MM.1S (cell line): ENCODE data around the gene CIZ1.

ENCODE experiments used
- DNase-seq: peaks from one replicate; pipeline ENCODE4 v3.0.0-alpha.2; 2015
- H2AFZ ChIP-seq: fragments of 300-600 bp; sonication (generic); 2 replicates; pipeline ENCODE4 v1.6.0; 2016; ENCODE audit warnings: antibody characterized with exemption, low read length
- H3F3A ChIP-seq: fragments of 300-600 bp; sonication (generic); 2 replicates; pipeline ENCODE4 v1.6.1; 2016; ENCODE audit warnings: mild to moderate bottlenecking, antibody characterized with exemption, low read length, moderate library complexity, mixed read lengths; ENCODE audit not compliant: insufficient read depth
- H3K27ac ChIP-seq: fragments of 300-600 bp; sonication (generic); 2 replicates; pipeline ENCODE4 v1.5.1; 2016; ENCODE audit warnings: mild to moderate bottlenecking, low read length
- H3K27me3 ChIP-seq: fragments of 300-600 bp; sonication (generic); replicated peaks from 2 replicates; pipeline ENCODE4 v1.6.0; 2016; ENCODE audit warnings: low read length; ENCODE audit not compliant: insufficient read depth
- H3K36me3 ChIP-seq: fragments of 300-600 bp; sonication (generic); replicated peaks from 2 replicates; pipeline ENCODE4 v1.6.1; 2016; ENCODE audit warnings: mild to moderate bottlenecking, low read length, mixed read lengths; ENCODE audit not compliant: insufficient read depth
- H3K4me1 ChIP-seq: fragments of 300-600 bp; sonication (generic); 2 replicates; pipeline ENCODE4 v1.6.1; 2016; ENCODE audit warnings: low read length, mixed read lengths
- H3K4me2 ChIP-seq: fragments of 300-600 bp; sonication (generic); 2 replicates; pipeline ENCODE4 v1.6.0; 2016; ENCODE audit warnings: low read depth, low read length
- H3K4me3 ChIP-seq: fragments of 300-600 bp; sonication (generic); 2 replicates; pipeline ENCODE4 v1.5.1; 2016; ENCODE audit warnings: low read length, mixed read lengths
- H3K79me2 ChIP-seq: fragments of 300-600 bp; sonication (generic); 2 replicates; pipeline ENCODE4 v1.6.1; 2016; ENCODE audit warnings: mixed run types, low read length, mixed read lengths
- H3K9ac ChIP-seq: fragments of 300-600 bp; sonication (generic); 2 replicates; pipeline ENCODE4 v1.6.1; 2016; ENCODE audit warnings: low read length, mixed read lengths
- H3K9me2 ChIP-seq: fragments of 300-600 bp; sonication (generic); replicated peaks from 2 replicates; pipeline ENCODE4 v1.6.1; 2016; ENCODE audit warnings: mild to moderate bottlenecking, low read length, mixed read lengths; ENCODE audit not compliant: insufficient read depth
- H3K9me3 ChIP-seq: fragments of 300-600 bp; sonication (generic); replicated peaks from 2 replicates; pipeline ENCODE4 v1.6.1; 2016; ENCODE audit warnings: mild to moderate bottlenecking, low read length, mixed read lengths; ENCODE audit not compliant: insufficient read depth
- H4K20me1 ChIP-seq: fragments of 300-600 bp; sonication (generic); 2 replicates; pipeline ENCODE4 v1.6.1; 2016; ENCODE audit warnings: mild to moderate bottlenecking, low read length, moderate library complexity, mixed read lengths; ENCODE audit not compliant: insufficient read depth
- CTCF ChIP-seq: fragments of 300-600 bp; sonication (generic); IDR thresholded peaks from 2 replicates; pipeline ENCODE4 v1.5.1; 2016; ENCODE audit warnings: antibody characterized with exemption, low read length, mixed read lengths
- EZH2 ChIP-seq: fragments of 300-600 bp; sonication (generic); optimal IDR thresholded peaks from 2 replicates; pipeline ENCODE3; 2017; ENCODE audit warnings: low read depth, mild to moderate bottlenecking, antibody characterized with exemption, low read length, mixed read lengths
- EZH2phosphoT487 ChIP-seq: fragments of 300-600 bp; sonication (generic); IDR thresholded peaks from 2 replicates; pipeline ENCODE4 v1.6.1; 2018; ENCODE audit warnings: antibody characterized with exemption, low read length

The CIZ1 gene

GRCh38 chr9:128219831-128220230 lies 28.5 kb upstream of the CIZ1 start:
- no peaks in the 10 kb centered on the region for H4K20me1 ChIP-seq
- H3K4me1 ChIP-seq = peaks cover 4% of the 10 kb centered on the region; the same call in 1 of the 2 replicates
- H3K9ac ChIP-seq = no peak overlapping the region
- no peaks in the 10 kb centered on the region for H3K36me3 ChIP-seq
- H3K9me2 ChIP-seq = no peaks in the 10 kb centered on the region
- no peak overlapping the region for H2AFZ ChIP-seq
- H3K4me3 ChIP-seq = no peak overlapping the region
- H3K27ac ChIP-seq = no peak overlapping the region
- no peak for DNase-seq
- no peaks in the 10 kb centered on the region for H3K9me3 ChIP-seq
- no peaks in the 10 kb centered on the region for H3K79me2 ChIP-seq
- H3F3A ChIP-seq = no peaks in the 10 kb centered on the region
- H3K27me3 ChIP-seq = peaks cover 44% of the 10 kb centered on the region
- no peak overlapping the region for H3K4me2 ChIP-seq
- no peak for TF ChIP-seq CTCF
- TF ChIP-seq EZH2 = no peak
- TF ChIP-seq EZH2phosphoT487 = no peak

GRCh38 chr9:128218518-128219389 lies 27.4 kb upstream of the CIZ1 start:
- TF ChIP-seq CTCF (no peak), EZH2phosphoT487 (no peak), EZH2 (no peak)
- no peak overlapping the region for H3K27ac ChIP-seq
- H2AFZ ChIP-seq = peak overlapping the region; percentile 84
- H3K4me3 ChIP-seq = peak overlapping the region; percentile 62
- peak overlapping the region; percentile 9; the same call in 1 of the 2 replicates for H3K9ac ChIP-seq
- peak; percentile 96 for DNase-seq
- H3K36me3 ChIP-seq = no peaks in the 10 kb centered on the region
- peaks cover 4% of the 10 kb centered on the region; the same call in 1 of the 2 replicates for H3K4me1 ChIP-seq
- H4K20me1 ChIP-seq = no peaks in the 10 kb centered on the region
- no peaks in the 10 kb centered on the region for H3K79me2 ChIP-seq
- H3K9me3 ChIP-seq = no peaks in the 10 kb centered on the region
- H3F3A ChIP-seq = no peaks in the 10 kb centered on the region
- peaks cover 35% of the 10 kb centered on the region for H3K27me3 ChIP-seq
- no peaks in the 10 kb centered on the region for H3K9me2 ChIP-seq
- peak overlapping the region; percentile 84 for H3K4me2 ChIP-seq

- TF ChIP-seq EZH2 (no peak), CTCF (no peak), EZH2phosphoT487 (no peak)
- H3K9me2 ChIP-seq = no peaks in the 10 kb centered on the region
- H3K9me3 ChIP-seq = no peaks in the 10 kb centered on the region
- peak overlapping the region; percentile 9; the same call in 1 of the 2 replicates for H3K9ac ChIP-seq
- H3K27me3 ChIP-seq = peaks cover 31% of the 10 kb centered on the region
- no peaks in the 10 kb centered on the region for H3K36me3 ChIP-seq
- H2AFZ ChIP-seq = peak overlapping the region; percentile 84
- no peaks in the 10 kb centered on the region for H3K79me2 ChIP-seq
- no peaks in the 10 kb centered on the region for H4K20me1 ChIP-seq
- no peak overlapping the region for H3K27ac ChIP-seq
- H3F3A ChIP-seq = no peaks in the 10 kb centered on the region
- DNase-seq = no peak
- peak overlapping the region; percentile 84 for H3K4me2 ChIP-seq
- peak overlapping the region; percentile 62 for H3K4me3 ChIP-seq
- H3K4me1 ChIP-seq = peaks cover 4% of the 10 kb centered on the region; the same call in 1 of the 2 replicates
Measured at GRCh38 chr9:128218172-128218517, 26.8 kb upstream of the CIZ1 start.
